H1 (cell line): ENCODE data around the gene PGPEP1. TPM values are rescaled to one million over a fixed set of nuclear protein-coding genes. Genes with fewer than 3 reads are reported as not detected.

Source experiments
- EGR1 ChIP-seq: IDR thresholded peaks from 2 replicates; pipeline ENCODE4 v1.6.1; 2011; ENCODE audit warnings: low read depth, low read length, borderline replicate concordance
- EP300 ChIP-seq, 2 experiments: IDR thresholded peaks; 1 replicate in 1 of 2; 2 replicates in 1 of 2; pipeline ENCODE4 v1.6.1; 2011 to 2012; ENCODE audit warnings: low read depth in 2 of 2, low read length in 2 of 2, mild to moderate bottlenecking in 2 of 2, borderline replicate concordance in 1 of 2, inconsistent platforms in 1 of 2, moderate library complexity in 1 of 2
- EZH2 ChIP-seq: fragments of 200-600 bp; sonication (generic); IDR thresholded peaks from 2 replicates; pipeline ENCODE4 v1.7.1; 2012; ENCODE audit warnings: low read depth, mild to moderate bottlenecking, moderate library complexity, low read length, inconsistent platforms; ENCODE audit not compliant: severe bottlenecking
- GTF2F1 ChIP-seq: IDR thresholded peaks from 2 replicates; pipeline ENCODE4 v1.6.1; 2012; ENCODE audit warnings: low read depth, low read length, improper control_type of control experiment, borderline replicate concordance
- JUN ChIP-seq: IDR thresholded peaks from 2 replicates; pipeline ENCODE4 v1.6.1; 2011; ENCODE audit warnings: low read depth, mild to moderate bottlenecking, improper control_type of control experiment, low read length
- KDM1A ChIP-seq: fragments of 200-600, 300-600 bp; sonication (generic); IDR thresholded peaks from 2 replicates; pipeline ENCODE4 v1.7.1; 2016; ENCODE audit warnings: mild to moderate bottlenecking, low read length, borderline replicate concordance
- KDM5A ChIP-seq: fragments of 200-600 bp; IDR thresholded peaks from 2 replicates; pipeline ENCODE4 v1.7.1; 2012; ENCODE audit warnings: mild to moderate bottlenecking, low read length, inconsistent platforms, mixed read lengths
- MAFK ChIP-seq: IDR thresholded peaks from 2 replicates; pipeline ENCODE4 v1.6.1; 2012; ENCODE audit warnings: low read depth, mild to moderate bottlenecking, improper control_type of control experiment, low read length
- NANOG ChIP-seq: IDR thresholded peaks from 2 replicates; pipeline ENCODE4 v1.6.1; 2011; ENCODE audit warnings: low read length, low read depth, mild to moderate bottlenecking, inconsistent platforms; ENCODE audit not compliant: insufficient read depth, poor library complexity, severe bottlenecking
- NRF1 ChIP-seq: IDR thresholded peaks from 2 replicates; pipeline ENCODE4 v1.6.1; 2011; ENCODE audit warnings: mild to moderate bottlenecking, low read depth, low read length, improper control_type of control experiment
- POLR2A ChIP-seq, 2 experiments: IDR thresholded peaks; 1 replicate in 1 of 2; 2 replicates in 1 of 2; pipeline ENCODE4 v1.6.1; 2011; ENCODE audit warnings: low read depth in 2 of 2, low read length in 2 of 2, mild to moderate bottlenecking in 2 of 2; ENCODE audit errors: control extremely low read depth in 1 of 2
- RAD21 ChIP-seq, 2 experiments: IDR thresholded peaks in 1 of 2; conservative IDR thresholded peaks in 1 of 2; 2 replicates each; pipeline ENCODE4 v1.6.1; 2011; ENCODE audit warnings: low read depth in 2 of 2, low read length in 2 of 2, improper control_type of control experiment in 1 of 2, inconsistent platforms in 1 of 2, mild to moderate bottlenecking in 1 of 2, moderate library complexity in 1 of 2
- RBBP5 ChIP-seq: IDR thresholded peaks from 2 replicates; pipeline ENCODE4 v1.7.1; 2012; ENCODE audit warnings: low read depth, mild to moderate bottlenecking, inconsistent platforms, low read length, moderate library complexity, borderline replicate concordance
- RXRA ChIP-seq: IDR thresholded peaks from 2 replicates; pipeline ENCODE4 v1.6.1; 2011; ENCODE audit warnings: low read depth, mild to moderate bottlenecking, low read length, moderate library complexity; ENCODE audit not compliant: insufficient read depth
- SAP30 ChIP-seq: fragments of 300-600 bp; sonication (generic); IDR thresholded peaks from 2 replicates; pipeline ENCODE4 v1.7.1; 2012; ENCODE audit warnings: low read length, moderate library complexity, mild to moderate bottlenecking, inconsistent platforms; ENCODE audit not compliant: insufficient read depth, insufficient replicate concordance
- SIRT6 ChIP-seq: IDR thresholded peaks from one replicate; pipeline ENCODE4 v1.7.1; 2012; ENCODE audit warnings: low read length, inconsistent platforms
- SIX5 ChIP-seq: IDR thresholded peaks from 2 replicates; pipeline ENCODE4 v1.6.1; 2011; ENCODE audit warnings: mild to moderate bottlenecking, low read depth, low read length
- TAF7 ChIP-seq: optimal IDR thresholded peaks from 2 replicates; pipeline ENCODE3; 2011; ENCODE audit warnings: low read depth, mild to moderate bottlenecking, inconsistent platforms, low read length, moderate library complexity, borderline replicate concordance
- TBP ChIP-seq: IDR thresholded peaks from 2 replicates; pipeline ENCODE4 v1.6.1; 2011; ENCODE audit warnings: low read depth, low read length, improper control_type of control experiment
- TCF12 ChIP-seq: IDR thresholded peaks from 2 replicates; pipeline ENCODE4 v1.6.1; 2011; ENCODE audit warnings: low read depth, mild to moderate bottlenecking, low read length
- TEAD4 ChIP-seq: IDR thresholded peaks from 2 replicates; pipeline ENCODE4 v1.6.1; 2012; ENCODE audit warnings: low read depth, low read length, inconsistent platforms, mixed read lengths
- YY1 ChIP-seq: IDR thresholded peaks from 2 replicates; pipeline ENCODE4 v1.6.1; 2011; ENCODE audit warnings: low read depth, mild to moderate bottlenecking, low read length
- polyA plus RNA-seq, 7 experiments: library from polyadenylated mRNA; depleted of rRNA in 3 of 7; stranded (reverse) in 5 of 7; unstranded in 2 of 7; fragments of >200 nt in 5 of 7; fragments of 200-250 nt in 2 of 7; gene quantifications; 1 replicate in 5 of 7; 2 replicates in 1 of 7; 4 replicates in 1 of 7; pipeline versions ENCODE4 v1.2.1 to v1.2.3, GENCODE V29; 2011 to 2013; ENCODE audit warnings: missing spikeins in 2 of 7, mixed read lengths in 2 of 7
- total RNA-seq: library from RNA; stranded (reverse); fragmentation: NEBNext Ultra II Directional; extraction: Animal tissue kit (Norgen Biotek cat#: 25700); gene quantifications from 2 replicates; pipeline ENCODE4 v1.2.1, GENCODE V29; 2021
- TF ChIP-seq, protein P1 (sequence below): IDR thresholded peaks from 2 replicates; pipeline ENCODE4 v1.6.1; 2011; ENCODE audit warnings: low read depth, mild to moderate bottlenecking, low read length; ENCODE audit not compliant: insufficient read depth

PGPEP1 gene
- total and polyA plus RNA-seq, 2 of the 8 experiments (the other 6 are each of a cell fraction or from before 2014, with no cell fraction given), result 17.0 to 33.4 TPM

- TF ChIP-seq NRF1 (no peak), SIRT6 (no peak), KDM5A (no peak), TAF7 (no peak), KDM1A (no peak), TBP (0 out of 2 replicates have a peak, but pooled peaks have one; percentile 19), EP300 (IDR thresholded peaks at IDR 0.05; ENCODE audit: borderline replicate concordance in 1 of 2, low read depth in 2 of 2, low read length in 2 of 2) (no peak), YY1 (no peak), TCF12 (no peak), NANOG (no peak), POLR2A (IDR thresholded peaks at IDR 0.05; ENCODE audit: control extremely low read depth in 1 of 2, low read depth in 2 of 2, low read length in 2 of 2) (no peak; a peak in 1 of 3 replicates), TEAD4 (peak; percentile 95), EZH2 (no peak), JUN (no peak), RBBP5 (no peak; the same call in 1 of the 2 replicates), MAFK (no peak), RXRA (no peak), SIX5 (no peak), SAP30 (no peak), RAD21 (IDR thresholded peaks at IDR 0.05 in 1 of 2, conservative IDR thresholded peaks at IDR 0.05 in 1 of 2; ENCODE audit: low read depth in 2 of 2, low read length in 2 of 2) (no peak), EGR1 (peak; percentile 77), GTF2F1 (no peak)
- TF ChIP-seq, protein P1, sequence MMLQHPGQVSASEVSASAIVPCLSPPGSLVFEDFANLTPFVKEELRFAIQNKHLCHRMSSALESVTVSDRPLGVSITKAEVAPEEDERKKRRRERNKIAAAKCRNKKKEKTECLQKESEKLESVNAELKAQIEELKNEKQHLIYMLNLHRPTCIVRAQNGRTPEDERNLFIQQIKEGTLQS, result no peak
Observed at GRCh38 chr19:18291590-18292461, 48.6 kb upstream of the PGPEP1 start (continued).
